Measurements from ENCODE around the gene CACNA2D2.

DNA sequence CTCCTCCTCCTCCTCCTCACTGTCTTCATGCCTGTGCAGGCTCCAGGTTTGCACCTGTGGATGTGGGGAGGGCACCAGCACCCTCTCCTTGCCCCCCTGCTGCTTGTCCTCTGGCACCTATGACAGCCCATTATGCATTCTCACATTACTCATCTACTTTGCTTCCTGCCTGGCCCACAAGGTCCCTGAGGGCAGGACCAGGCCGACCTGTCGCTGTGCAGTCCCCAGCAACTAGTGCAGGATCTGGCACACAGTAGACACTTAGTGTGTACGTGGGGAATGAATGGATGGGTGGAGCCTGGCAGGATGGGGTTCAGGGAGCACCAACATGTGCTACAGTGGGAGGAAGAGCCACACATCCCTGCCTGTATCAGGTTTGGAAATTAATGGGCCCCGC is 85.8 kb downstream of the CACNA2D2 start:
- TF ChIP-seq NFYB (CRISPR knock-in tag; conservative IDR thresholded peaks at IDR 0.05; ENCODE audit: low read depth) (no peak), CREM (CRISPR knock-in tag; IDR thresholded peaks at IDR 0.05) (no peak), ZBTB43 (CRISPR knock-in tag; IDR thresholded peaks at IDR 0.05) (no peak), USF2 (CRISPR knock-in tag; IDR thresholded peaks at IDR 0.05) (no peak), ARID4B (CRISPR knock-in tag; IDR thresholded peaks at IDR 0.05; ENCODE audit: borderline replicate concordance) (no peak), JAZF1 (CRISPR knock-in tag; IDR thresholded peaks at IDR 0.05) (no peak), ESRRA (CRISPR knock-in tag; IDR thresholded peaks at IDR 0.05; ENCODE audit: borderline replicate concordance) (no peak), ATF2 (CRISPR knock-in tag; IDR thresholded peaks at IDR 0.05; ENCODE audit: borderline replicate concordance, low read depth) (no peak), ZNF263 (CRISPR knock-in tag; IDR thresholded peaks at IDR 0.05; ENCODE audit: low read depth) (no peak)
- TF ChIP-seq, protein P1, sequence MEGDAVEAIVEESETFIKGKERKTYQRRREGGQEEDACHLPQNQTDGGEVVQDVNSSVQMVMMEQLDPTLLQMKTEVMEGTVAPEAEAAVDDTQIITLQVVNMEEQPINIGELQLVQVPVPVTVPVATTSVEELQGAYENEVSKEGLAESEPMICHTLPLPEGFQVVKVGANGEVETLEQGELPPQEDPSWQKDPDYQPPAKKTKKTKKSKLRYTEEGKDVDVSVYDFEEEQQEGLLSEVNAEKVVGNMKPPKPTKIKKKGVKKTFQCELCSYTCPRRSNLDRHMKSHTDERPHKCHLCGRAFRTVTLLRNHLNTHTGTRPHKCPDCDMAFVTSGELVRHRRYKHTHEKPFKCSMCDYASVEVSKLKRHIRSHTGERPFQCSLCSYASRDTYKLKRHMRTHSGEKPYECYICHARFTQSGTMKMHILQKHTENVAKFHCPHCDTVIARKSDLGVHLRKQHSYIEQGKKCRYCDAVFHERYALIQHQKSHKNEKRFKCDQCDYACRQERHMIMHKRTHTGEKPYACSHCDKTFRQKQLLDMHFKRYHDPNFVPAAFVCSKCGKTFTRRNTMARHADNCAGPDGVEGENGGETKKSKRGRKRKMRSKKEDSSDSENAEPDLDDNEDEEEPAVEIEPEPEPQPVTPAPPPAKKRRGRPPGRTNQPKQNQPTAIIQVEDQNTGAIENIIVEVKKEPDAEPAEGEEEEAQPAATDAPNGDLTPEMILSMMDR (IDR thresholded peaks at IDR 0.05), result no peak
